HEK293 (cell line): ENCODE measurements around the gene RHBDL3.
A peak's percentile ranks its signal among the peaks of the same experiment; 100 is the strongest.

Experiments
- FEZF1 ChIP-seq: fragments of 450-650 bp; formaldehyde crosslinking; IDR thresholded peaks from 2 replicates; pipeline ENCODE4 v1.5.1; 2016; ENCODE audit warnings: missing biosample characterization, missing genetic modification characterization
- INSM2 ChIP-seq: fragments of 450-650 bp; formaldehyde crosslinking; IDR thresholded peaks from 2 replicates; pipeline ENCODE4 v1.5.1; 2016; ENCODE audit warnings: missing biosample characterization, missing genetic modification characterization
- KLF1 ChIP-seq: fragments of 450-650 bp; formaldehyde crosslinking; IDR thresholded peaks from 2 replicates; pipeline ENCODE4 v1.5.1; 2016; ENCODE audit warnings: missing biosample characterization, missing genetic modification characterization
- OVOL3 ChIP-seq: fragments of 450-650 bp; formaldehyde crosslinking; IDR thresholded peaks from 2 replicates; pipeline ENCODE4 v1.5.1; 2016; ENCODE audit warnings: missing biosample characterization, missing genetic modification characterization
- PRDM6 ChIP-seq: fragments of 450-650 bp; formaldehyde crosslinking; IDR thresholded peaks from 2 replicates; pipeline ENCODE4 v1.5.1; 2017; ENCODE audit warnings: missing biosample characterization, missing genetic modification characterization
- YY1 ChIP-seq: fragments of 450-650 bp; formaldehyde crosslinking; IDR thresholded peaks from 2 replicates; pipeline ENCODE4 v1.5.1; 2018; ENCODE audit warnings: missing biosample characterization, missing genetic modification characterization
- ZBTB11 ChIP-seq: fragments of 450-650 bp; formaldehyde crosslinking; conservative IDR thresholded peaks from 2 replicates; pipeline ENCODE4 v1.5.1; 2016; ENCODE audit warnings: low read depth, missing biosample characterization, missing genetic modification characterization
- ZNF211 ChIP-seq: fragments of 450-650 bp; formaldehyde crosslinking; IDR thresholded peaks from 2 replicates; pipeline ENCODE4 v1.5.1; 2016; ENCODE audit warnings: low read depth, missing biosample characterization, missing genetic modification characterization
- ZNF214 ChIP-seq: fragments of 450-650 bp; formaldehyde crosslinking; IDR thresholded peaks from 2 replicates; pipeline ENCODE4 v1.5.1; 2017; ENCODE audit warnings: missing biosample characterization, mild to moderate bottlenecking, missing genetic modification characterization, borderline replicate concordance
- ZNF248 ChIP-seq: fragments of 450-650 bp; formaldehyde crosslinking; IDR thresholded peaks from 2 replicates; pipeline ENCODE4 v1.5.1; 2017; ENCODE audit warnings: missing biosample characterization, missing genetic modification characterization
- ZNF280C ChIP-seq: fragments of 450-650 bp; formaldehyde crosslinking; IDR thresholded peaks from 2 replicates; pipeline ENCODE4 v1.5.1; 2016; ENCODE audit warnings: missing biosample characterization, missing genetic modification characterization
- ZNF302 ChIP-seq: fragments of 450-650 bp; formaldehyde crosslinking; IDR thresholded peaks from 2 replicates; pipeline ENCODE4 v1.5.1; 2016; ENCODE audit warnings: missing biosample characterization, missing genetic modification characterization, low read depth
- ZNF433 ChIP-seq: fragments of 450-650 bp; formaldehyde crosslinking; IDR thresholded peaks from 2 replicates; pipeline ENCODE4 v1.5.1; 2016; ENCODE audit warnings: missing biosample characterization, missing genetic modification characterization, low read depth
- ZNF449 ChIP-seq: fragments of 450-650 bp; formaldehyde crosslinking; IDR thresholded peaks from 2 replicates; pipeline ENCODE4 v1.5.1; 2017; ENCODE audit warnings: missing biosample characterization, mild to moderate bottlenecking, missing genetic modification characterization, moderate library complexity
- ZNF510 ChIP-seq: fragments of 450-650 bp; formaldehyde crosslinking; IDR thresholded peaks from 2 replicates; pipeline ENCODE4 v1.5.1; 2018; ENCODE audit warnings: mild to moderate bottlenecking, missing genetic modification characterization, missing biosample characterization; ENCODE audit not compliant: insufficient replicate concordance
- ZNF518A ChIP-seq: fragments of 450-650 bp; formaldehyde crosslinking; conservative IDR thresholded peaks from 2 replicates; pipeline ENCODE4 v1.5.1; 2016; ENCODE audit warnings: low read depth, missing biosample characterization, missing genetic modification characterization
- ZNF560 ChIP-seq: fragments of 450-650 bp; formaldehyde crosslinking; IDR thresholded peaks from 2 replicates; pipeline ENCODE4 v1.5.1; 2017; ENCODE audit warnings: missing biosample characterization, missing genetic modification characterization, borderline replicate concordance
- ZNF624 ChIP-seq: fragments of 450-650 bp; formaldehyde crosslinking; IDR thresholded peaks from 2 replicates; pipeline ENCODE4 v1.5.1; 2017; ENCODE audit warnings: missing biosample characterization, missing genetic modification characterization
- ZNF658 ChIP-seq: fragments of 450-650 bp; formaldehyde crosslinking; IDR thresholded peaks from 2 replicates; pipeline ENCODE4; 2016; ENCODE audit warnings: missing biosample characterization, missing genetic modification characterization
- ZXDB ChIP-seq: fragments of 450-650 bp; formaldehyde crosslinking; IDR thresholded peaks from 2 replicates; pipeline ENCODE4 v1.5.1; 2016; ENCODE audit warnings: missing biosample characterization, missing genetic modification characterization

Gene RHBDL3

GRCh38 chr17:32275060-32276042, 9.7 kb downstream of the RHBDL3 start (continued):
- TF ChIP-seq ZBTB11 (no peak), KLF1 (tag by site-specific recombination) (peak; percentile 36; the same call in 1 of the 2 replicates), PRDM6 (no peak), ZNF518A (no peak), ZNF560 (tag by site-specific recombination) (no peak), ZNF248 (tag by site-specific recombination) (no peak), OVOL3 (tag by site-specific recombination) (no peak), INSM2 (peak; percentile 53; the same call in 1 of the 2 replicates), ZNF624 (tag by site-specific recombination) (no peak), ZNF658 (no peak), ZNF211 (tag by site-specific recombination) (no peak), ZNF280C (no peak), ZNF510 (tag by site-specific recombination) (no peak), ZNF214 (tag by site-specific recombination) (no peak), ZNF302 (tag by site-specific recombination) (no peak), FEZF1 (tag by site-specific recombination) (no peak), ZXDB (tag by site-specific recombination) (no peak), ZNF433 (tag by site-specific recombination) (no peak), YY1 (tag by site-specific recombination) (no peak), ZNF449 (tag by site-specific recombination) (no peak)
